HepG2 (cell line): Measurements from ENCODE around the gene GLB1L. TPM values are rescaled to one million over a fixed set of nuclear protein-coding genes. Genes with fewer than 3 reads are reported as not detected.
A peak's percentile ranks its signal among the peaks of the same experiment; 100 is the strongest.

ENCODE experiments used
- ARNTL ChIP-seq: sonication (generic); formaldehyde crosslinking; IDR thresholded peaks from 2 replicates; pipeline ENCODE4 v1.4.0; 2020; ENCODE audit warnings: mild to moderate bottlenecking, missing genetic modification reagents
- CC2D1A ChIP-seq: sonication (generic); formaldehyde crosslinking; IDR thresholded peaks from 2 replicates; pipeline ENCODE4 v1.8.1; 2023; ENCODE audit warnings: mild to moderate bottlenecking, missing genetic modification reagents
- ELK4 ChIP-seq: sonication (generic); formaldehyde crosslinking; IDR thresholded peaks from 2 replicates; pipeline ENCODE4 v1.9.0; 2021; ENCODE audit warnings: missing genetic modification reagents, borderline replicate concordance
- EP300 ChIP-seq, 3 experiments: sonication (generic) in 1 of 3; formaldehyde crosslinking in 1 of 3; IDR thresholded peaks; 2 replicates each; pipeline versions ENCODE4 v1.5.1 to v1.6.1; 2011 to 2020; ENCODE audit warnings: low read depth in 2 of 3, low read length in 2 of 3, borderline replicate concordance in 1 of 3, improper control_type of control experiment in 1 of 3, mild to moderate bottlenecking in 1 of 3, missing genetic modification reagents in 1 of 3, moderate library complexity in 1 of 3
- FOXP4 ChIP-seq: sonication (generic); formaldehyde crosslinking; IDR thresholded peaks from 2 replicates; pipeline ENCODE4 v1.4.0; 2020; ENCODE audit warnings: missing genetic modification reagents
- HNF4A ChIP-seq: sonication (generic); formaldehyde crosslinking; IDR thresholded peaks from 2 replicates; pipeline ENCODE4 v1.4.0; 2020; ENCODE audit warnings: missing genetic modification reagents
- HNF4G ChIP-seq, 2 experiments: sonication (generic) in 1 of 2; formaldehyde crosslinking in 1 of 2; IDR thresholded peaks; 2 replicates each; pipeline versions ENCODE4 v1.4.0 to v1.6.1; 2011 to 2020; ENCODE audit warnings: borderline replicate concordance in 2 of 2, low read depth in 2 of 2, mild to moderate bottlenecking in 2 of 2, low read length in 1 of 2, missing genetic modification reagents in 1 of 2, moderate library complexity in 1 of 2
- MIXL1 ChIP-seq: IDR thresholded peaks from 2 replicates; pipeline ENCODE4 v1.6.1; 2016
- RBM22 ChIP-seq: fragments of 200-400 bp; formaldehyde crosslinking; optimal IDR thresholded peaks from 2 replicates; pipeline ENCODE3; 2017; ENCODE audit warnings: mild to moderate bottlenecking, low read length, moderate library complexity
- RNF2 ChIP-seq: fragments of 450-650 bp; conservative IDR thresholded peaks from 2 replicates; pipeline ENCODE4 v1.6.1; 2016; ENCODE audit warnings: low read depth
- SETDB1 ChIP-seq: sonication (generic); formaldehyde crosslinking; IDR thresholded peaks from 2 replicates; pipeline ENCODE4 v1.5.1; 2020; ENCODE audit warnings: missing genetic modification reagents, mild to moderate bottlenecking, borderline replicate concordance
- STAG1 ChIP-seq: sonication (generic); formaldehyde crosslinking; IDR thresholded peaks from 2 replicates; pipeline ENCODE4 v1.4.0; 2020; ENCODE audit warnings: missing genetic modification reagents
- UBTF ChIP-seq: sonication (generic); formaldehyde crosslinking; IDR thresholded peaks from 2 replicates; pipeline ENCODE4 v1.4.0; 2020; ENCODE audit warnings: mild to moderate bottlenecking, missing genetic modification reagents
- ZBTB38 ChIP-seq: sonication (generic); formaldehyde crosslinking; IDR thresholded peaks from 2 replicates; pipeline ENCODE4 v1.5.1; 2020; ENCODE audit warnings: mild to moderate bottlenecking, missing genetic modification reagents
- ZBTB39 ChIP-seq: sonication (generic); formaldehyde crosslinking; IDR thresholded peaks from 2 replicates; pipeline ENCODE4 v1.5.0; 2020; ENCODE audit warnings: missing genetic modification reagents
- ZNF205 ChIP-seq: IDR thresholded peaks from 2 replicates; pipeline ENCODE4 v1.6.1; 2018; ENCODE audit warnings: missing biosample characterization, missing genetic modification reagents
- polyA plus RNA-seq, 8 experiments: library from polyadenylated mRNA; depleted of rRNA in 3 of 8; stranded (reverse) in 7 of 8; unstranded in 1 of 8; fragments of >200 nt; fragmentation: Illumina TruSeq in 4 of 8; extraction: Trizol in 4 of 8; gene quantifications; 2 replicates each; pipeline versions ENCODE4 v1.2.1 to v1.2.3, GENCODE V29; 2011 to 2016; ENCODE audit warnings: low read depth in 4 of 8, missing spikeins in 1 of 8, mixed read lengths in 1 of 8; ENCODE audit not compliant: insufficient read depth in 1 of 8
- total RNA-seq, 5 experiments: library from RNA; depleted of rRNA; stranded (reverse); fragments of >200 nt; fragmentation: Illumina TruSeq; extraction: Trizol; gene quantifications; 2 replicates each; pipeline ENCODE4 v1.2.3, GENCODE V29; 2016; ENCODE audit warnings: low read depth in 1 of 5
- TF ChIP-seq, protein P1 (sequence below): sonication (generic); formaldehyde crosslinking; conservative IDR thresholded peaks from 2 replicates; pipeline ENCODE4 v1.5.0; 2020; ENCODE audit warnings: missing genetic modification reagents

GLB1L gene
- total and polyA plus RNA-seq, 2 of the 13 experiments (the other 11 are each of a cell fraction or from before 2014, with no cell fraction given): 6.8 to 7.3 TPM

DNA sequence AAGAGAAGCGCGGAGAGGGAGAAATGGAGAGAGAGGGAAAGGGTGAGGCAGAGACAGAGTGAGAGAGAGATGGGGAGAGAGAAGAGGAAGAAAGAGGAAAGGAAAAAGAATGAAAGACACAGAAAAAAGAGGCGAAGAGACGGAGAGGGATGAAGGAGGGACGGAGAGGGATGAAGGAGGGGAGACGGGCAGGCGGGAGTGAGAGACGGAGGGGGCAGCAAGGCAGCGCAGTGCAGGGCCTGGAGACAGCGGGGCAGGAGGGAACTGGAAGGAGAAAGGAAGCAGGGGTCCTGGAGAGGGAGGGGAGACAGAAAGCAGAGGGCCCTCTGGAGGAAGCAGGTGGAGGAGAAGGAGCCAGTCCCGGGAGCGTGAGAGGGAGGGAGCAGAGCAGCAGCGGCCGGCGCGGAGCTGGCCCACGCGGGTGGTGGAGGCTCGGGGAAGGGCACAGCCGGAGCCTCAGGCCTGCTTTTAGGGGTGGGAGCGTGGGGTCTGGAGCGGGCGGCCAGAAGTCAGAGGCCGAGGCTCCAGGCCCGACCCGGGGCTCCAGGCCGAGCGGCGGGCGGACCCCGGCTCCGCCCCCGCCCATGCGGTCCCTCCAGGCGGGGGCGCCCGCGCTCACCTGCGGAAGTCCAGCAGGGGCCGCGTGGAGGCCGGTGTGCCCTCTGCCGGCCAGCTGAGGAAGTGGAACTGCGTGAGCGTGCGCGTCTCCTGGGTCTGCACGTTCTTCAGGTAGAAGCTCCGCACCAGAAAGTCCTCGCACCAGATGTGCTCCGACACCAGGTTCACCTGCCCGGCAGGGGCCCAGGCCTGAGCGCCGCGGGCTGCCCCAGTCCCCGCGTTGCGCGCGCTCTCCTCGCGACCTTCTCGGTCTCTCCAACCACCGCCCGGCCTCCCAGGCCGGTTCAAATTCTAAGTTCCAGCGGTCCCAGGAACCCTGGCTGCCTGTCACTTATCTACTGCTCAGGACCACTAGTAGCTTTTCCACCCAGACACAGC lies 49.4 kb upstream of the GLB1L start (continued):
- TF ChIP-seq ELK4 (CRISPR knock-in tag) (no peak), ZNF205 (peak; percentile 82), EP300 (IDR thresholded peaks at IDR 0.05; ENCODE audit: low read depth in 2 of 2, low read length in 2 of 2) (peak; percentile 48 to 53; a peak in 1 of 4 replicates), EP300 (CRISPR knock-in tag; IDR thresholded peaks at IDR 0.05; ENCODE audit: borderline replicate concordance) (no peak), CC2D1A (CRISPR knock-in tag) (0 out of 2 replicates have a peak, but pooled peaks have one; percentile 34), STAG1 (CRISPR knock-in tag) (peak; percentile 84), MIXL1 (peak; percentile 69), SETDB1 (CRISPR knock-in tag) (no peak), RBM22 (no peak), FOXP4 (peak; percentile 33; the same call in 1 of the 2 replicates), ZBTB39 (CRISPR knock-in tag) (0 out of 2 replicates have a peak, but pooled peaks have one; percentile 75), ZBTB38 (CRISPR knock-in tag) (peak; percentile 94), ARNTL (CRISPR knock-in tag) (peak; percentile 79), HNF4A (CRISPR knock-in tag) (peak; percentile 29; the same call in 1 of the 2 replicates), UBTF (peak; percentile 91), HNF4G (IDR thresholded peaks at IDR 0.05; ENCODE audit: borderline replicate concordance, low read depth, low read length) (peak; percentile 59; the same call in 1 of the 2 replicates), HNF4G (CRISPR knock-in tag; IDR thresholded peaks at IDR 0.05; ENCODE audit: borderline replicate concordance, low read depth) (0 out of 2 replicates have a peak, but pooled peaks have one; percentile 63), RNF2 (peak; percentile 68; the same call in 1 of the 2 replicates)
- TF ChIP-seq, protein P1, sequence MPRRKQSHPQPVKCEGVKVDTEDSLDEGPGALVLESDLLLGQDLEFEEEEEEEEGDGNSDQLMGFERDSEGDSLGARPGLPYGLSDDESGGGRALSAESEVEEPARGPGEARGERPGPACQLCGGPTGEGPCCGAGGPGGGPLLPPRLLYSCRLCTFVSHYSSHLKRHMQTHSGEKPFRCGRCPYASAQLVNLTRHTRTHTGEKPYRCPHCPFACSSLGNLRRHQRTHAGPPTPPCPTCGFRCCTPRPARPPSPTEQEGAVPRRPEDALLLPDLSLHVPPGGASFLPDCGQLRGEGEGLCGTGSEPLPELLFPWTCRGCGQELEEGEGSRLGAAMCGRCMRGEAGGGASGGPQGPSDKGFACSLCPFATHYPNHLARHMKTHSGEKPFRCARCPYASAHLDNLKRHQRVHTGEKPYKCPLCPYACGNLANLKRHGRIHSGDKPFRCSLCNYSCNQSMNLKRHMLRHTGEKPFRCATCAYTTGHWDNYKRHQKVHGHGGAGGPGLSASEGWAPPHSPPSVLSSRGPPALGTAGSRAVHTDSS (CRISPR knock-in tag): peak; percentile 14; the same call in 1 of the 2 replicates
